Stimulated activated CD4-positive, alpha-beta T cell treated with anti-CD3 and anti-CD28 coated beads, Interleukin-1b, Interleukin-23, amount 100 ng/mL, for 24 hours (primary cell): ENCODE results near the gene TNFAIP2.

Experiments
- DNase-seq, 4 experiments: peaks; one replicate each; pipeline ENCODE4 v3.0.0-alpha.2; 2020; ENCODE audit warnings: low read depth in 4 of 4, low spot score in 1 of 4

The TNFAIP2 gene

GRCh38 chr14:103185051-103186029 lies 62.1 kb downstream of the TNFAIP2 start:
- no peak for DNase-seq

DNA sequence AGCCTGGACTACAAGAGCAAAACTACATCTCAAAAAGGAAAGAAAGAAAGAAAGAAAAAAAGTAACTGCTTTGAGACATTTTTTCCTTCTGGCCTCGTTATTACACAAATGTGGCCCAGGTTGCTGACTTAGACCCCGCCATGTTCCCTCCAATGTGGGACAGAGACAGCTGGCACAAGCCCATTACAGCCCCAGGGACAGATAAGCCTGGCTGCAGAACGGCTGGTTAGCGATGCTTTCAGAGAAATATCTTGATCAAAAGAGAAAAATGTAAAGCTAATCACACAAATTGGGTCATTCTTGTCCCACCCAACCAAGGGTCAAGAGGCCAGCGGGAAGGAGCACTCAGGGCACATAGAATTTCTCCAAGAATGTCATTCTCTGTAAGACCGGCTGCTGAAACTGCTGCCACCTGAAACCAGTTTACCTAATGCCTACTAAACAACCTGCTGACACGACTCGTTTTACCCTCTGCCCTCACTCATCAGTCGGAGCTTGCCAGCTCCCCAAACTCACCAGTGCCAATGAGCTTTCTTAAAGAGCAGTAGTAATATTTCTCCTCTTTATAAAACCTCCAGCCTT lies 63.1 kb downstream of the TNFAIP2 start:
- no peak for DNase-seq
